Stimulated activated CD4-positive, alpha-beta T cell treated with anti-CD3 and anti-CD28 coated beads, Interleukin-4, amount 100 ng/mL, for 4 hours (primary cell): ENCODE data around the gene SPTAN1.
"Not testable (repeated sequence)": the region's sequence is repeated elsewhere in the genome, so short reads cannot be mapped to it uniquely, and the experiment has no call there.

Experiments used
- DNase-seq, 2 experiments: peaks; one replicate each; pipeline ENCODE4 v3.0.0-alpha.2; 2020

Gene SPTAN1

DNA sequence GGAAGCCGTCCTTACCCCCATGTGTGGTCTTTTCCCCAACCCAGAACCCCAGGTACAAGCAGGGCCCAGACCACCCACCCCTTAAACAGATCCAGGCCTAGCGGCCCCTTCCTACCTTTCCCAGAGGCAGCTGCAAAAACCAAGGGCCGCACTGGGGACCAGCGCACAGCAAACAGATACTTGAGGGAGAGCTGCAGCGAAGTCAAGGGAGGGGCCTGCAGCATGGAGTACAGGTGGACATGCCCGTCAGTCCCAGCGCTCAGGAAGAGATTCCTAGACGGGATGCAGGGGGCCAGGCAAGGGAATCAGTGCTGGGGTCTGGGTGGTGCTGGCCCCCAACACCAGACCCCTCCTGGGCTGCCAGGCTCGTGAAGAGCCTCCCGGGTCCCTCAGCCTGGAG, 81.7 kb downstream of the SPTAN1 start:
- no peak for DNase-seq

DNA sequence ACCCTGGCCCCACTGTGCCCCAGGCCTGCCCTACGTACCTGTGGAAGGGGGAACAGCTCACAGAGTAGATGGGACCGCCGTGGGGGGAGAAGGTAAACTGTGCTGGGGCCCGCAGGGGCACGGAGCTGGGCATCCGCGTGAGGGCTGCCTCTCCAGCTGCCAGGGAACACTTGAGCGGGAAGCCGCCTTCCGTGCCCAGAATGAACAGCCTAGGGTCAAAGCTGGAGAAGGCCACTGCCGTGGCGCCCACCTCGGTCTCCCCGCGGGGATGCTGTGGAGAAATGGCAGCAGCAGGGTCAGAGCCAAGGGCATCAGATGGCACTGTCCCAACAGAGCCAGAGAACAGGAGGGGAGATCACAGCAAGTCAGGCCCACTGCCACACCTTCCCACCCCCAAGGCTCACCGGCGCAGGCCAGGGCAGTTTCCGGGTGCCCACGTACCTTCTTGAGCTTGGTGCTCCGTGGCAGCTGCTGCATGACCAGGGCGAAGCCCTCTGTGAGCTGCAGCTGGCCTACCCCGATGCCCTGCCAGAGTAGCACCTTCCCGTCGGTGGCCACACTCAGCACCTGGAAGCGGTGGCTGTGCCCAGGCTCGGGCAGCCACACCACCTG, 82.4 kb downstream of the SPTAN1 start:
- no peak for DNase-seq

GRCh38 chr9:128635266-128636023, 83.1 kb downstream of the SPTAN1 start:
- no peak for DNase-seq

- DNase-seq: no peak
Measured at GRCh38 chr9:128636024-128636390, 83.6 kb downstream of the SPTAN1 start.

DNA sequence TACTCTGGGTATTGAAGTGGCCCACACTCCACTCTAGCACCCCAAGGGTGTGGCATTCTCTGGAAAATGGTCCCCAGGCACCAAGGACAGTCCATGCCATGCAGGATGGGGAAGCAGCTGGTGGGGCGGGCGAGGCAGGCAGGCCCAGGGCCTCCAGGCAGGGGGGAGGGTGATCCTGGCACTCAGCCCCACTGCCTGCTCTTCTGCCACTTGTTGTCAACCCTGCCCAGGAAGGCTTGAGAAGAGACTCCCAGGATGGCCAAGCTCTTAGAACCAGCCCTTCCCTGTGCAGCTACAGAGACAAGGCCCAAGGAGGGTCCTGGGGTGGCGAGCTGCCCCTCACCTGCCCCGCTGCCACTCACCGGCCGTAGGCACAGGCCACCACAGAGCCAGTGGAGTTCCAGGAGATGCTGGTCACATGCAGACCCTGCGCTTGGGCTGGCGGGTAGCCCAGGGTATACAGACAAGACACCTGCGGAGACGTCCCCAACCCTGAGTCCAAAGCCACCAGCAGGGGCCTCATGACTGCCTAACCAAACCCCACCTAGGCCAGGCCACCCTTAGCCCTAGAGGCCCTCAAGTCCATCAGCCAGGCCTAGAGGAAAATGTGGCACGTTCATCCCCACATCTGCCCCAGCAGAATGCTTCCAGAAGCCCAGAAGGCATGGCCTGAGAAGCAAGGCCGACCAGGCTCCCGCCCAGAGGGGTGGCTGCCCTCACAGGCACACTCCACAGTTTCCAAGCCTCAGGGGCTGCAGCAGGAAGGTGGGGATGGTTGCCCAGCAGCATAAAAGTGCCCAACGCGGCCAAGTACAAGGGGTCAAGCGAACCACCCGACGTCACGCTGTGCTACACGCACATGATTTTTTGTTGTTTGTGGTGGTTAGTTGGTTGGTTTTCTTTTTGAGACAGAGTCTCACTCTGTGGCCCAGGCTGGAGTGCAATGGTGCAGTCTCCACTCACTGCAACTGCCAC, 84.5 kb downstream of the SPTAN1 start:
- DNase-seq: no peak

- no peak for DNase-seq
Measured at GRCh38 chr9:128637656-128638055, 85.3 kb downstream of the SPTAN1 start.

- DNase-seq: no peak
Measured at GRCh38 chr9:128638580-128638979, 86.2 kb downstream of the SPTAN1 start.

DNA sequence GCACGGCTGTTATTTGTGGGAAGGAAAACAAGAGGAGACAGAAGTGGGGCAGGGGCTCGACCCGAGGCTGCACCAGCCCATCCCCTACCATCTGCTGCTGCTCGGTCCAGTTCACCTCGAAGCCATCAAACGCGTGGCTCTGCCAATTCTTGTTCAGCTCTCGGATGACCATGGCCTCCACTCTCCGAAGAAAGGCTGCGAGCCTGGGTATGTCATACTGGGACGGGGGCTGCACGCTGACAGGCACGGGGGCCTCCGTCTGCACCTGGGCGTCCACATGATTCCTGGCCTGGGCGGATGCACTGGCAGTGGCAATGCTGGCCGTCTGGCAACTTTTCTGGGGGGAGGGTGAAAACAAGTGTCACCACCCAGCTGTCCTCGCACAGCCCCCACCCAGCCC, 88.2 kb downstream of the SPTAN1 start:
- DNase-seq: no peak

DNA sequence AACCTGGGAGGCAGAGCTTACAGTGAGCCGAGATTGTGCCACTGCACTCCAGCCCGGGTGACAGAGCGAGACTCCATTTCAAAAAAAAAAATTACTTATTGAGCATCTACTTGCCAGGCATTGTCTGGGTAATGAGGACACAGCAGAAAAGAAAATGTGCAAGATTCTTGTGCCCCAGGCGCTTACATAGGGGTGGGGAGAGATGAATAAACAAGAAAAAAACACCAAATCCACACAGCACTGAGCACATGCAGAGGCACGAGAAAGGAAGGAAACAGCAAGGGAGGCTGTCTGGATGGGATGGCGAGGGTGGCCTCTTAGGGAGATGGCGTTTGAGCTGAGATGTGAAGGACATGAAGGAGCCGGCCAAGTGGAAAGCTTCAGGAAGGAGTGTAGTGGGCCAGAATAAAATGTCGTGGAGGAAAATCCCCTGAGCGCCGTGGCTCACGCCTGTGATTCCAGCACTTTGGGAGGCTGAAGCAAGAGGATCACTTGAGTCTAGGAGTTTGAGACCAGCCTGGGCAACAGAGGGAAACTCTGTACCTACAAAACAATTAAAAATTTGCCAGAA, 90.4 kb downstream of the SPTAN1 start:
- no peak for DNase-seq

- DNase-seq: no peak
Measured at GRCh38 chr9:128643519-128644300, 91.3 kb downstream of the SPTAN1 start.

- peak; percentile 63 to 65 for DNase-seq
Measured at GRCh38 chr9:128648206-128648605, 95.8 kb downstream of the SPTAN1 start.

GRCh38 chr9:128651798-128652197, 99.4 kb downstream of the SPTAN1 start:
- DNase-seq: no peak

DNA sequence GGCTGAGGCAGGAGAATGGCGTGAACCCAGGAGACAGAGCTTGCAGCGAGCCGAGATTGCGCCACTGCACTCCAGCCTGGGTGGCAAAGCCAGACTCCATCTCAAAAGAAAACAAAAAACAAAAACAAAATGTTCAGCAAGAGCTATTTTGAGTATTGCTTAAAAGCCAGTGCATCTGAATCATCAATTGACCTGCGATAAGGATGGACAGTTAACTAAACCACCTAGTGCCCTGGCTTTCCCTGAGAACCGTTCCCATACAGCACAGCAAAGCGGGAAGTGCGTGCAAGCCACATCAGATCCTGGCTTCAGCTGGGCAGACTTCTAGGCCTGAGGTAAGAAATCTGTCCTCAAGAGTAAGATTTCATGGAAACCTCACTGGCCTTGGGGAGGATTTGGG, 101.5 kb downstream of the SPTAN1 start:
- no peak for DNase-seq

DNA sequence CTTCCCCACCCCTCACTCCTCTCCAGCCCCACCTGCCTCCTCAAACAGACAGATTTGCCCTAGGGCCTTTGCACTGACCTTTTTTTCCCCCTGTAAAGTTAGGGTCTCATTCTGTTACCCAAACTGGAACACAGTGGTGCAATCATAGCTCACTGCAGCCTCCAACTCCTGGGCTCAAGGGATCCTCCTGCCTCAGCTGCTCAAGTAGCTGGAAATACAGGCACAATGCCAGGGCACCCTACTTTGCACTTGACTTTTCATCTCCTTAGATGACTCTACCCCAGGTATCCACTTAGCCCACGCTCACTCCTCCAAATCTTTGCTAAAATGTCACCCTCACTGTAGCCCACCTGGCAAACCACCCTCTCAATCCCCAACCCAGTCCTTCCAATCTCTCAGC, 102.1 kb downstream of the SPTAN1 start:
- DNase-seq: no peak

- DNase-seq: peak; percentile 95 to 98
Measured at GRCh38 chr9:128656416-128657343, 104.3 kb downstream of the SPTAN1 start, which contains the start of gene DYNC2I2. Gene DYNC2I2 (minus strand): TSS chr9:128656847. CDS start chr9:128656726, 121 bp downstream.

- no peak for DNase-seq
Measured at GRCh38 chr9:128657344-128657704, 104.9 kb downstream of the SPTAN1 start.

DNA sequence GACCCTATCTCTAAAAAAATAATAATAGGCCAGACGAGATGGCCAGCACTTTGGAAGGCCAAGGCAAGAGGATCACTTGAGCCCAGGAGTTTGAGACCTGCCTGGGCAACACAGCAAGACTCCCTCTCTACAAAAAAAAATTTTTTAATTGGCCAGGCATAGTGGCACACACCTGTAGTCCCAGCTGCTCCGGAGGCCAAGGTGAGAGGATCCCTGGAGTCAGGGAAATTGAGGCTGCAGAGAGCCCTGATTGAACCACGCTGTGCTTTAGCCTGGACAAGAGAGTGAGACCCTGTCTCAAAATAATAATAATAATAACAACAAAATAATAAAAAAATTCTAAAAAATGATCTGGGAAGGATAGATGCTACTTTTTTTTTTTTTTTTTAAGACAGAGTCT, 105.4 kb downstream of the SPTAN1 start:
- no peak for DNase-seq

DNA sequence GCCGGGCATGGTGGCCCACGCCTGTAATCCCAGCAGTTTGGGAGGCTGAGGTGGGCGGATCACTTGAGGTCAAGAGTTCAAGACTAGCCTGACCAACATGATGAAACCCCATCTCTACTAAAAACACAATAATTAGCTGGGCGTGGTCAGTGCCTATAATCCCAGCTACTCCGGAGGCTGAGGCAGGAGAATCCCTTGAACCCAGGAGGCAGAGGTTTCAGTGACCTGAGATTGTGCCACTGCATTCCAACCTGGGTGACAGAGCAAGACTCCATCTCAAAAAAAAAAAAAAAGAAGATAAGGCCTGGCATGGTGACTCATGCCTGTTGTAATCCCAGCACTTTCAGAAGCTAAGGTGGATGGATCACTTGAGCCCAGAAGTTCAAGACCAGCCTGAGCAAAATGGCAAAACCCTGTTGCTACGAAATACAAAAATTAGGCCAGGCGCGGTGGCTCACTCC, 114.1 kb downstream of the SPTAN1 start:
- not testable (repeated sequence) for DNase-seq

GRCh38 chr9:128669786-128670185, 117.4 kb downstream of the SPTAN1 start:
- DNase-seq: no peak

DNA sequence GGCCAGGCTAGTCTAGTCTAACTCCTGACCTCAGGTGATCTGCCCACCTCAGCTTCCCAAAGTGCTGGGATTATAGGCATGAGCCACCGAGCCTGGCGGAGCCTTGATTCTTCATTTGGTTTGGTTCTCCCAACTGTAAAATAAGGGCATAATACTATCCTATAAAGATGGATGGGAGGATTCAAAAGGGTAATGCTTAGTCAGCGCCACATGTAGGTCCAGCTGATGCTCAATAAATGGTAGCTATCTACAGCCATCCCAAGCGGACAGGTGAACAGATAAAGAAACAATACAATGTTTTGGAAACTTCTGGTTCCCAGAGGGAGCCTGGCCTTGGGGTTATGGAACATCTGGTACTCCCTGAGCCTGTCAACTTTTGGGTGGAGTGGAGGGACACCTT, 123.0 kb downstream of the SPTAN1 start:
- DNase-seq: no peak

- DNase-seq: no peak
Measured at GRCh38 chr9:128677794-128678193, 125.4 kb downstream of the SPTAN1 start.
